OCI-LY1 (cell line): ENCODE data around the gene STPG4.

Experiments used
- CTCF ChIP-seq: fragments of 200-600 bp; sonication (generic), shearing (Covaris generic); IDR thresholded peaks from 2 replicates; pipeline ENCODE4 v1.5.1; 2017; ENCODE audit warnings: mild to moderate bottlenecking, antibody characterized with exemption, low read length, moderate library complexity, mixed read lengths
- EZH2 ChIP-seq: fragments of 200-600 bp; sonication (generic), shearing (Covaris generic); IDR thresholded peaks from 2 replicates; pipeline ENCODE4 v1.8.0; 2017; ENCODE audit warnings: borderline replicate concordance, mixed run types, mild to moderate bottlenecking, antibody characterized with exemption, low read length, moderate library complexity, mixed read lengths

- TF ChIP-seq CTCF (no peak), EZH2 (no peak)
These were observed 111.2 kb downstream of the STPG4 start for GRCh38 chr2:47043891-47044239.
